WERI-Rb-1 (cell line): ENCODE results near the gene NACC1.
"Not testable (repeated sequence)": the region's sequence is repeated elsewhere in the genome, so short reads cannot be mapped to it uniquely, and the experiment has no call there.

Experiments used
- DNase-seq: peaks from one replicate; pipeline ENCODE4 v3.0.0-alpha.2; 2020
- H3K27ac ChIP-seq: fragments of 250-450 bp; sonication (Bioruptor Pico); 2 replicates; pipeline ENCODE4 v1.5.1; 2020; ENCODE audit warnings: mild to moderate bottlenecking, moderate library complexity
- H3K27me3 ChIP-seq: fragments of 250-450 bp; sonication (Bioruptor Pico); 2 replicates; pipeline ENCODE4 v1.5.1; 2021; ENCODE audit warnings: mild to moderate bottlenecking, low read depth, moderate library complexity; ENCODE audit not compliant: insufficient read depth, severe bottlenecking
- H3K36me3 ChIP-seq: fragments of 250-450 bp; sonication (Bioruptor Pico); 2 replicates; pipeline ENCODE4 v1.5.1; 2020; ENCODE audit warnings: mild to moderate bottlenecking, moderate library complexity
- H3K4me3 ChIP-seq: 2 replicates; pipeline ENCODE4 v1.5.1; 2011; ENCODE audit warnings: low read depth, mild to moderate bottlenecking, control low read depth, low read length
- H3K9me3 ChIP-seq: fragments of 250-450 bp; sonication (Bioruptor Pico); 2 replicates; pipeline ENCODE4 v1.5.1; 2021; ENCODE audit warnings: mild to moderate bottlenecking, moderate library complexity; ENCODE audit not compliant: severe bottlenecking
- TF ChIP-seq, protein P1 (sequence below): IDR thresholded peaks from 2 replicates; pipeline ENCODE4 v1.5.1; 2011; ENCODE audit warnings: low read depth, mild to moderate bottlenecking, control low read depth, inconsistent platforms, low read length

The NACC1 gene

DNA sequence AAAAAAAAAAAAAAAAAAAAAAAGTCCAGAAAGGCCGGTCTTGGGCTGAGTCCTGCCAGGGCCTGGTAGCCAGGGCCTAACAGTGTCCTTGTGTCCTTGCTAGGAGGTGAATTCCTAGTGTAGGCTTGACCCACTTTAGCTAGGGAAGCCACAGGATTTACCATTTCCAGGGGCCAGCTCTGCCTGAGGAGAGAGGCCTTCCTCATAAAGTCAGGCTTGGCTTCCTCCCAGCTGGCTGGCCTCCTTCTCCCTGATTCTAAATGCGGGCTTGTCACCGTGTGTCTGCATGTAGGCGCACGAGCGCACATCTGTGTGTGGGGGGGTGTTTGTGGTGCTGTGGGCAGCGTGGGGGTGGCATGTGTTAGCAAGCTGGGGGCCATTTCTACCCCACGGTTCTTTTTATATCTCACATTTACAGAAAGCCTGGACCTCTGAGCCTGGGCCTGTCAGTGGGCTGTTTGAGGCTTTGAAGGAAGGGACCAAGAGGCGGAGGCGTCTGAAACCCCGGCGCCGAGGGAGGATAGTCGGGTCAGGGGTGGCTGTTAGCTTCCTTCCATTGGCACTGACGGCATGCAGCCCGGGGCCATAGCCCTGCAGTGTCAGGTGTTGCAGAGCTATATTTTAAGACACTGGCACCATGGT lies 63.8 kb downstream of the NACC1 start:
- Histone ChIP-seq H3K27me3 (no peaks in the 10 kb centered on the region), H3K27ac (no peak overlapping the region), H3K4me3 (no peak overlapping the region), H3K36me3 (no peaks in the 10 kb centered on the region), H3K9me3 (no peaks in the 10 kb centered on the region)
- DNase-seq = no peak
- TF ChIP-seq, protein P1, sequence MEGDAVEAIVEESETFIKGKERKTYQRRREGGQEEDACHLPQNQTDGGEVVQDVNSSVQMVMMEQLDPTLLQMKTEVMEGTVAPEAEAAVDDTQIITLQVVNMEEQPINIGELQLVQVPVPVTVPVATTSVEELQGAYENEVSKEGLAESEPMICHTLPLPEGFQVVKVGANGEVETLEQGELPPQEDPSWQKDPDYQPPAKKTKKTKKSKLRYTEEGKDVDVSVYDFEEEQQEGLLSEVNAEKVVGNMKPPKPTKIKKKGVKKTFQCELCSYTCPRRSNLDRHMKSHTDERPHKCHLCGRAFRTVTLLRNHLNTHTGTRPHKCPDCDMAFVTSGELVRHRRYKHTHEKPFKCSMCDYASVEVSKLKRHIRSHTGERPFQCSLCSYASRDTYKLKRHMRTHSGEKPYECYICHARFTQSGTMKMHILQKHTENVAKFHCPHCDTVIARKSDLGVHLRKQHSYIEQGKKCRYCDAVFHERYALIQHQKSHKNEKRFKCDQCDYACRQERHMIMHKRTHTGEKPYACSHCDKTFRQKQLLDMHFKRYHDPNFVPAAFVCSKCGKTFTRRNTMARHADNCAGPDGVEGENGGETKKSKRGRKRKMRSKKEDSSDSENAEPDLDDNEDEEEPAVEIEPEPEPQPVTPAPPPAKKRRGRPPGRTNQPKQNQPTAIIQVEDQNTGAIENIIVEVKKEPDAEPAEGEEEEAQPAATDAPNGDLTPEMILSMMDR = no peak

DNA sequence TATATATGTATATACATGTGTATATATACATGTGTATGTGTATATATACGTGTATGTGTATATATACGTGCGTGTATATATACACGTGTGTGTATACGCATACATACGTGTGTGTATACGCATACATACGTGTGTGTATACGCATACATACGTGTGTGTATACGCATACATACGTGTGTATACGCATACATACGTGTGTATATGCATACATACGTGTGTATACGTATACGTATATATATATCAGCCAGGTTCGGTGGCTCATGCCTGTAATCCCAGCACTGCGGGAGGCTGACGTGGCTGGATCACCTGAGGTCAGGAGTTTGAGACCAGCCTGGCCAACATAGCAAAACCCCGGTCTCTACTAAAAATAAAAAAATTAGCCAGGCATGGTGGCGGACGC lies 66.9 kb downstream of the NACC1 start:
- not testable (repeated sequence) for H3K36me3 ChIP-seq, DNase-seq, H3K4me3 ChIP-seq, H3K27ac ChIP-seq, H3K9me3 ChIP-seq, H3K27me3 ChIP-seq

DNA sequence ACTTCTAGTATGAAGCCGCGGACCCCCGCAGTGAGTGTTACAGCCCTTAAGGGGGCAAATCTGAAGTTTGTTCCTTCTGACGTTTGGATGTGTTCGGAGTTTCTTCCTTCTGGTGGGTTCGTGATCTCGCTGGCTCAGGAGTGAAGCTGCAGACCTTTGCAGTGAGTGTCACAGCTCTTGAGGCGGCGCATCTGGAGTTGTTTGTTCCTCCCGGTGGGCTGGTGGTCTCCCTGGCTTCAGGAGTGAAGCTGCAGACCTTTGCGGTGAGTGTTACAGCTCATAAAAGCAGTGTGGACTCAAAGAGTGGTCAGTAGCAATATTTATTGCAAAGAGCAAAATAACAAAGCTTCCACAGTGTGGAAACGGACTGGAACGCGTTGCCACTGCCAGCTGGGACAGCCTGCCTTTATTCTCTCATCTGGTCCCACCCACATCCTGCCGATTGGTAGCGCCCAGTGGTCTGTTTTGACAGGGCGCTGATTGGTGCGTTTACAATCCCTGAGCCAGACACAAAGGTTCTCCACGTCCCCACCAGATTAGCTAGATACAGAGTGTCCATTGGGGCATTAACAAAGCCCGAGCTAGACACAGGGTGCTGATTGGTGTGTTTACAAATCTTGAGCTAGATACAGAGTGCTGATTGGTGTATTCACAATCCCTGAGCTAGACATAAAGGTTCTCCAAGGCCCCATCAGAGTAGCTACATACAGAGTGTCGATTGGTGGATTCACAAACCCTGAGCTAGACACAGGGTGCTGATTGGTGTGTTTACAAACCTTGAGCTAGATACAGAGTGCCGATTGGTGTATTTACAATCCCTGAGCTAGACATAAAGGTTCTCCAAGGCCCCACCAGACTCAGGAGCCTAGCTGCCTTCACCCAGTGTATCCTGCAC lies 67.9 kb downstream of the NACC1 start:
- H3K27ac ChIP-seq, DNase-seq, H3K4me3 ChIP-seq, H3K9me3 ChIP-seq, H3K36me3 ChIP-seq, H3K27me3 ChIP-seq: not testable (repeated sequence)

DNA sequence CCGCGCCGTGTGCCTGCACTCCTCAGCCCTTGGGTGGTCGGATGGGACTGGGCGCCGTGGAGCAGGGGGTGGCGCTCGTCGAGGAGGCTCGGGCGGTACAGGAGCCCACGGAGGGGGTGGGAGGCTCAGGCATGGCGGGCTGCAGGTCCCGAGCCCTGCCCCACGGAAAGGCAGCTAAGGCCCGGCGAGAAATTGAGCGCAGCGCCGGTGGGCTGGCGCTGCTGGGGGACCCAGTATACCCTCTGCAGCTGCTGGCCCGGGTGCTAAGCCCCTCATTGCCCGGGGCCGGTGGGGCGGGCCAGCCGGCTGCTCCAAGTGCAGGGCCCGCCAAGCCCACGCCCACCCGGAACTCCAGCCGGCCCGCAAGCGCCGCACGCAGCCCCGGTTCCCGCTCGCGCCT lies 68.6 kb downstream of the NACC1 start:
- not testable (repeated sequence) for H3K4me3 ChIP-seq, H3K27ac ChIP-seq, H3K9me3 ChIP-seq, H3K36me3 ChIP-seq, H3K27me3 ChIP-seq, DNase-seq

DNA sequence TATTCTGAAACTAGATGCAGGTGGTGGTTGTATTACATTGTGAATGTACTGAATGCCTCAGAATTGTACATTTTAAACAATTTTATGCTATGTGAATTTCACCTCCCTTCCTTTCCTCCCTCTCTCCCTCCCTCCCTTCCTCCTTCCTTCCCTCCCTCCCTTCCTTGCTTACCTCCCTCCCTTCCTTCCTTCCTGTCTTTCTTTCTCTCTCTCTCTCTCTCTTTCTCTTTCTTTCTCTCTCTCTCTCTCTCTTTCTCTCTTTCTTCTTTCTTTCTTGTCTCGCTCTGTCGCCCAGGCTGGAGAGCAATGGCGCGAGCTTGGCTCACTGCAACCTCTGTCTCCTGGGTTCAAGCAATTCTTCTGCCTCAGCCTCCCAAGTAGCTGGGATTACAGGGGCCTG lies 69.4 kb downstream of the NACC1 start:
- Histone ChIP-seq H3K4me3 (no peak overlapping the region), H3K9me3 (no peaks in the 10 kb centered on the region), H3K27ac (no peak overlapping the region), H3K27me3 (no peaks in the 10 kb centered on the region), H3K36me3 (no peaks in the 10 kb centered on the region)
- no peak for DNase-seq
- TF ChIP-seq, protein P1 = no peak

DNA sequence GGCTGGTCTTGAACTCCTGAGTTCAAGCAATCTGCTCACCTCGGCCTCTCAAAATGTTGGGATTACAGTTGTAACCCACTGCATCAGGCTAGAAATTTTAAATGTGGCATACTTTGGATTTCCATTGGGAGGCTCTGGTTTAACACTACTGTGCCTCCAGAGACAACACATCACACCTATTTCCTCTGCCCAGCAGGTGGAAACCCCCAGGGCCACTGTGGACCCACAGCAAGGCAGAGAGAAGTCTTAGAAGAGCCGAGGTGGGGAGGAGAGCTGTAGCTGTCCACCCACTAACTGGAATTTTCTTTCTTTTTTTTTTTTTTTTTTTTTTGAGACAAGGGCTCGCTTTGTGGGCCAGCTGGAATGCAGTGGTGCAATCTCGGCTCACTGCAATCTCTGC lies 71.5 kb downstream of the NACC1 start:
- no peaks in the 10 kb centered on the region for H3K36me3 ChIP-seq
- H3K27ac ChIP-seq = no peak overlapping the region

More for the DNA sequence above, 71.5 kb downstream of the NACC1 start:
- DNase-seq = no peak
- Histone ChIP-seq H3K27me3 (no peaks in the 10 kb centered on the region), H3K4me3 (no peak overlapping the region), H3K9me3 (no peaks in the 10 kb centered on the region)
- TF ChIP-seq, protein P1 = no peak
